NCI-H69 (cell line): ENCODE measurements around the gene SSTR5.

Experiments used
- DNase-seq: peaks from one replicate; lab custom pipeline; 2025; lab: John Stamatoyannopoulos, UW

The SSTR5 gene

GRCh38 chr16:1055557-1055924 is 17.0 kb upstream of the SSTR5 start:
- DNase-seq = no peak

DNA sequence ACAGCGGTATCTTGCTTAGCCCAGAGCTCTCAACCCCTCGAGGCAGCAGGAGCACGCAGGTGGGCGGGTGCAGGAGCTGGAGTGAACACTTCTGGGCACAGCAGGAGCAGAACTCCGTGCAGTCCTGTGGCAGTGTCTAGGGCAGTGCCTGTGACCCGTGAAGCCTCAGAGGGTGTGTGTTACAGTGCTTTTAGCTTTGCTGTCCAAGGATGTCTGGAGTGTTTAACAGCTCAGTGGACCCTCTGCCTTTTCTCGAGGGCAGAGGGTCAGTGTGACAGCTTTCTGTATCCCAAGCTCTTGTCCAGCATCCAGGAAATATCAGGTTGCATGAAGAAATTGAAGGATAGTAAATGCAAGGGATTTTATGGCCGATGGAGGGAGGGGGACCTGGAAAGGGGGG is 16.4 kb upstream of the SSTR5 start:
- peak; percentile 57 for DNase-seq

DNA sequence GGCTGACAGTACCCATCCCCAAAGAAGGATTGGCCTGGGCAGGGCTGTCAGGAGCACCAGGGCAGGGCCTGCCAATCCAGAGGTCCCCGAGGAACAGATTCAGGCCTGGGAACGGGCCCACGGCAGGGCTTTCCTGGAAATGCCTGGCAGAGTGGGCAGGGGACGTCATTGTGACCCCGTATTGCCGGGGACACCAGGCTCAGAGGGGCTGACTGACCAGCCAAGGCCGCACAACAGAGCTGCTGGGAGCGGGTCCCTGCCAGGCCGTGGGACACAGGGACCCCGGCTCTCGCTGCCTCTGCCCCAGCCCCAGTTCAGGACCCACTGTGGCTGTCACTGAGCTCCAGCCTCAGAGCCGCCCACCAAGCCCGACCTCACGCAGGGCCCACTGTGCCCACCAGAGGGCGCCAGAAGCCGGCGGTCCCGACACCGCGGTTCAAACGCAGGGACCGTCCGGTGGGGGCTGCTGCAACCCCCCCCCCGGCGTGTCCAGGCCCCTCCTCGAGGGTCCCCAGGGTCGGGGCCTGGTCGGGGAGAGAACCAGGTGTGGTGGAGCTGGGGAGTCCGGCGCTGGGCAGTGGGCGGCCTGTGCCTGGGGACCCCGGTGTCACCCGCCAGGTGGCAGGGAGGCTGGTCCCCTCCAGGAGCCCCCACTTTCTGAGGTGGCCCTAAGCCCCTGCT is 15.2 kb upstream of the SSTR5 start:
- peak; percentile 50 for DNase-seq

DNA sequence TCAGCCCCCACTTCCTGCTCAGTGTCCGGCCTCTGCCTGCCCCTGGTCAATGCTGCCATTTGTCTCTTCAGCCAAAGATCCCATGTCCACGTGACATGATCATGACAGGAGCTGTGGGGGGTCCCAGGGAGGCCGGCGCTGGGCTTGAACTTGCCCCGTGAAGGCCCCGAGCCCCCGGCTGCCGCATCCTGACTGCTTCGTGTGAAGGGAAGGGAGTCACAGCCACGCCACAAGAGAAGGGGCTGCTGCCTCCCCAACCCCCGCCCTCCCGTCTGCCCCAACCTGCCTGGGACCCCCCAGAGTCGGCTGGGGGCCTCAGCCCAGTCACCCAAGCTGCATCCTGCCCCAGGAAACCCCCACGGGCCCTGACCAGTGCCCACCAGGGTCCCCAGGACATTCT is 14.3 kb upstream of the SSTR5 start:
- no peak for DNase-seq

- no peak for DNase-seq
These were observed 13.2 kb upstream of the SSTR5 start for GRCh38 chr16:1059310-1059709.

DNA sequence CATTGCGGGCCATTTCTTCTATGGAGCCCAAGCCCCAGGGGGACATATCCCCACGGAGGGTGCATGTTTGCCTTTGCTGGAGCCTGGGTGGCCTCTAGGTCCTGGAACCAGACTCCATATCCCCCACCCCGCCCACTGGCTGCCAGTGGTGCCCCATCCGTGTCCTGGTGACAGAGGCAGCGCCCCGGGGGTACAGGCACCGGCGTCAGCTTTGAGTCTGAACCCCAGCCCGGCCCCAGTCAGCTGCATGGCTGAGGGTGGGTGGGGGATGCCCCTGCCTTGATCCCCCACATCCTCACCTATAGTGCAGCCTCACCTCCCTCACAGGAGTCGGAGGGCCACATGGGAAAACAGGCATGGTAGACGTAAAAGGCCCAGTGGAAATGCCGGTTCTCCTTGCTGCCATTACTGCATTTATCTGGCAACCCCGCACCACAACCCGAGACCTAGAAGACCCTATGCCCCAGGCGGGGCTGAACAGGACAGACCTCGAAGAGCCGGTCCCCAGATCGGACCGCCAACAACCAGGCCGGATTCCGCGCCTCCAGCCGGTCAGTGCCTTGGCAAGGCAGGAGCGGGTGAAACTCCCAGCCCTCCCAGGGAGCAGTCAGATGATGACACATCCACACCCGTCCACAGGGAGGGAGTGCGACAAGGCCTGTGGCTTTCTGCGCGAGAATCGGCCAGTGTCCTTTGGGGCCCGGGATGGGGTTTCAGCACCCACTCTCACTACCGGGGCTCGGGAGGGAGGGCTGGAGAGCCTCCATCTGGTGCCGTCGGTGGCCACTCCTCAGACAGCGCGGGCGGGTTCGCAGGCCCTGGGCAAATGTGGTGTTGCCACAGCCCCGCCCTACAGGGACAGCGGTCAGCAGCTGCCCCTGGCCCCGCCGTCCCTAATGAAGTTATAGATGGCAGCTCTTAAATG is 11.9 kb upstream of the SSTR5 start:
- DNase-seq = no peak

GRCh38 chr16:1061769-1062505 is 10.6 kb upstream of the SSTR5 start:
- no peak for DNase-seq

DNA sequence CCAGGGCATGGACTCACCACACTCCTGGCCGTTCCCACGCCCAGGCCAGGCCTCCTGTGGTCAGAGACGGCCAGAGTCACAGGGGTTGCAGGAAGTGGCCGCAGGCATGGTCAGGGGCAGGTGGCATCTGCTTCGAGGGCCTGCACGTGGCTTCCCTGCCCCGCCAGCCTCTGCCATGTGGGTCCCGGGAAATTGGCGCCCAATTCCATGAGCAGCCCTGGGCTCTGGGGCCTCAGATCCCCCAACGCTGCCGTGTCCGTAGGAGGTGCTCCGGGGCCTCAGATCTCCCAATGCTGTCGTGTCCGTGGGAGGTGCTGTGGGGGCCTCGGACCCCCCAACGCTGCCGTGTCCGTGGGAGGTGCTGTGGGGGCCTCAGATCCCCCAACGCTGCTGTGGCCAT is 9.7 kb upstream of the SSTR5 start:
- DNase-seq = no peak

DNA sequence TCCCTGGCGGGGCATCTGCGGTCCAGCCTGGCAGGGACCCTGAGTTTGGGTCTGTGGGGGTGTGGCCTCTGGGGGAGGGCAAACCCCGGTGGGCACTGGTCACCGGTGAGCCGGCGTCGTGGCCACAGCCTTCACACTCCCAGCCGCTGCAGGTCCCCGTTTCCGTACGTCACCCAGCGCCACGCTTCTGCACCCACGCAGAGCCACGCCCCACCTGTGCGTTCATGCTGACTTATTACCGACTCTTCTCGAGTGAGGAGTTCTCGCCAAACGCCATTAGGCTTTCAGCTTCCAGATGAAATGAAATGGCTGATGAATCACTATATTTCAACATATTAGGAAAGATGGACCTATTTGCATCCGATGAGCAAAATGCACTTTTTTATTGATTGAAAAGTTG is 8.8 kb upstream of the SSTR5 start:
- peak; percentile 46 for DNase-seq

GRCh38 chr16:1065469-1066128 is 6.9 kb upstream of the SSTR5 start:
- DNase-seq = no peak

GRCh38 chr16:1066584-1067172 is 5.9 kb upstream of the SSTR5 start:
- DNase-seq = peak; percentile 59

GRCh38 chr16:1067629-1068028 is 4.9 kb upstream of the SSTR5 start:
- no peak for DNase-seq

- peak; percentile 89 for DNase-seq
These were observed 4.1 kb upstream of the SSTR5 start for GRCh38 chr16:1068451-1068850.

DNA sequence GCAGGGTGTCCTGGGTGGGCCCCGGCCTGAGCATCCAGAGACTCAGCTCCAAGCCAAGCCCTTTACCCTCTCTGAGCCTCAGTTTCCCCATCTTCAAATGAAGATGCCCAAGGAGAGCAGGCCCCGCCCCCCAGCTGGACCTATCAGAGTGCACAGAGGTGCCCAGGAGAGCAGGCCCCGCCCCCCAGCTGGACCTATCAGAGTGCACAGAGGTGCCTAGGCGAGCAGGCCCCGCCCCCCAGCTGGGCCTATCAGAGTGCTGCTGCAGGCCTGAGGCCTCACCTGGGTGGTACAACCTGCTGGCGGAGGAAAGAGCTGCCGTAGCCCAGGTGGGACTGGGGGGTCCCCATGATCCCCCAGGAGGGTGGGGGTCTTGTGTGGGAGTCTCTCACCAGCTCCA is 3.4 kb upstream of the SSTR5 start:
- peak; percentile 48 for DNase-seq

- peak; percentile 70 for DNase-seq
These were observed 2.3 kb upstream of the SSTR5 start for GRCh38 chr16:1070084-1070863.

DNA sequence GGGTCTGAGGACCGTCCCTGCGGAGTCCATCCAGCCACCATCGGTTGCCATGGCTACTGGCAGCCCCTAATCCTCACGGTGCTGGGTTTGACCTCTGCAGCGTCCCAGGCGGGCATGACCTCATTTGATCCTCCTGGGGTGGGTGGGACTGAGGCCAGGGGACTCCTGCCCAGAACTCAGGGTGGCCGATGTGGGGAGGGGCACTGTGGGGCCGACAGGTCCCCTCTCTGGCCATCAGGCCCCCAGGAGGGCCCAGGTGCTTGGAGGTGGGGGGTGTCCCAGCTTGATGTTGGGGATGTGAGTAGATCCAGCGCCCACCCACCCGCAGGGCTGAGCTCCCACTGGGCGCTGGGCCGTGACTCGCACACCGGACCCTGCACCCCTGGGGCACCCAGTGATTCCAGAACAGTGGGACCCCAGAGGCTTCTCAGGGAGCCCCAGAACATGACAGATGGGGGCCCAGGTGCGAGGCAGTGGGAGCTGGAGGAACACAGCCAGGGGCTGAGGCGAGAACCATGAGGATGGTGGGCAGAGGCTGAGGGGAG is 1.6 kb upstream of the SSTR5 start:
- no peak for DNase-seq

DNA sequence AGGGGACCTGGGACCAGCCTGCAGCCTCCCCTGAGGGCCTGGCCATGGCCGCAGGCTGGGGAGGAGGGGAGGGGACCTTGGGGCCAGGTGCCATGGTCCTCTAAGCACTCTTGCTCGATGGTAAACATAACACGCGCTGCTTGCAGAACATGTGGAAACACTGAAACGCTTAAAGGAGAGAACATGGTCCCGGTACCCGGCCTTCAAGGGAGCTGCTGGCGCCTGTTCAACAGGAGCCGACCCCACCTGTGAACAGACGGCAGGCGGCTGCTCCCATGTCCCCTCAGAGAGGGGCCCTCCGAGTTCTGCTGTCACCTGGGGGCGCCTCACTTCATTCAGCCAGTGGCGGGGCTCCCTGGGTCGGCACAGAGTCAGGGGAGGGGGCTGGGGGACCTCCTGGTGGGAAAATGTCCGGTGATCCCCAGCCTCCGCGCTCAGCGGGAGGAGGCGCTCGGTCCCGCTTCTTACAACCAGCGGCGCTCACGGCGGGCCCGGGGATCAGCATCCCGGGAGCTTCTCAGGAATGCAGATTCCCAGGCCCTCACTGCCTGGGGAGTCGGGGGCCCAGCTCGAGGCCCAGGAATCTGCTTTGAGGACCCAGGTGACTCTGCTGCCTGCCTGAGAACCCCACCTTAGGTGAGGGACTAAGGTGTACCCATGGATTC is 854 bp upstream of the SSTR5 start:
- peak; percentile 82 for DNase-seq

DNA sequence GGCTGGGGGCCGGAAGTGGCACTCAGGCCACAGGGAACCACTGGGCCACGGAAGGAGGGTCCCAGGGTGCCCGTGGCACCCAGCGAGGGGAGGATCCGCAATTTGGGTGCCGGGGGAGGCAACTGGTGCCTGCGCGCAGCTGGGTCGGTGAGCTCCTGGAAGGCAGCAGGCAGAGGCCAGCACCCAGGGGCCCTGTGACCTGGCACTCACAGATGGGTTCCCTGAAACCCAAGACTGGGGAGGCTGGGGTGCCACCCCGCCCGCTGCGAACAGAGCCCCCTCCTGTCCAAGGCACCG is 663 bp downstream of the SSTR5 start:
- DNase-seq = no peak

- DNase-seq = no peak
These were observed 1.2 kb downstream of the SSTR5 start for GRCh38 chr16:1073566-1074378.

DNA sequence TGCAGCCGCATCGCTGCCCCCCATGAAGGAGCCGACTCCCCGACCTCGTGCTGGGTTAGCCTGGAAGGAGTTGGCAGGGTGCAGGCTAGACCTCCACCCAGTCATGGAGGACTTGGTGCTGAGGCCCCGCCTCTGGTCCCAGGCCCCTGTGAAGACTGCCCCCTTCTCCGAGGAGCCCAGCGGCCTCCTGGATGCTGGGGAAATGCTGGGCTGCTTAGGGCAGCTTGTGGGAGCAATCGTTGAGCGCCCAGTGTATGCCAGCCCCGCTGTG is 1.8 kb downstream of the SSTR5 start:
- DNase-seq = no peak
